ENCODE data around the gene AFG1L. TPM values are rescaled to one million over a fixed set of nuclear protein-coding genes. Genes with fewer than 3 reads are reported as not detected.
A peak's percentile ranks its signal among the peaks of the same experiment; 100 is the strongest.

The AFG1L gene
- polyA plus RNA-seq, 1 of the 3 experiments (the other 2 are of a cell fraction) = 0.71 TPM

GRCh38 chr6:108260809-108261569 is 33.9 kb upstream of the AFG1L start, which contains the start of gene SNX3:
SNX3 (minus strand) TSS chr6:108261040; CDS start chr6:108260921, 119 bp downstream.
- Histone ChIP-seq H3K79me2 (ENCODE audit: insufficient read depth) (peaks cover 49% of the 10 kb centered on the region), H3K4me1 (ENCODE audit: control insufficient read depth in 1 of 2, insufficient read depth in 2 of 2, low read depth in 1 of 2, low read length in 1 of 2) (peaks cover 5 to 8% of the 10 kb centered on the region in 2 experiments), H3K9me3 (no peaks in the 10 kb centered on the region), H4K20me1 (ENCODE audit: insufficient read depth) (no peaks in the 10 kb centered on the region; the same call in 1 of the 2 replicates), H3K9me2 (no peaks in the 10 kb centered on the region), H3K4me2 (peak within 1 kb of the TSS; percentile 97), H2AFZ (ENCODE audit: low read depth) (peak within 1 kb of the TSS; percentile 98), H3K4me3 (ENCODE audit: low read depth in 2 of 2, low read length in 1 of 2) (peak within 1 kb of the TSS; percentile 83 to 99), H3F3A (replicated peaks; ENCODE audit: insufficient read depth) (peaks cover 4% of the 10 kb centered on the region), H3K27ac (ENCODE audit: low read depth in 2 of 2, low read length in 1 of 2) (peak within 1 kb of the TSS; percentile 85 to 95), H3K9ac (peak within 1 kb of the TSS; percentile 91), H3K27me3 (ENCODE audit: insufficient read depth) (no peaks in the 10 kb centered on the region), H3K36me3 (replicated peaks in 1 of 2; ENCODE audit: control insufficient read depth in 1 of 2, insufficient read depth in 2 of 2, low read length in 1 of 2) (peaks cover 0 to under 1% of the 10 kb centered on the region in 2 experiments)
- peak; percentile 98 for DNase-seq
- POLR2A ChIA-PET = interaction anchor here (0.6 to 1.9 kb wide), 7 partner anchors 10 to 230 kb away, joined by 3 to 12 read pairs (median 3); partner anchors contain the start of gene AFG1L
- CTCF ChIA-PET = interaction anchor here (0.7 to 2.1 kb wide), 9 partner anchors 10 to 633 kb away, joined by 3 to 10 read pairs (median 3); partner anchors contain the start of gene AFG1L
- 0% methylated on average over 20 of the region's 83 CpGs for WGBS (ENCODE audit: low lambda C conversion rate)
- TF ChIP-seq JUND (IDR thresholded peaks at IDR 0.05) = no peak
- peak; percentile 92 for TF ChIP-seq TAF1 (IDR thresholded peaks at IDR 0.05; ENCODE audit: borderline replicate concordance, low read depth, low read length)
- peak; percentile 14 for TF ChIP-seq NFIC (IDR thresholded peaks at IDR 0.05; ENCODE audit: borderline replicate concordance)
- TF ChIP-seq, protein P1, sequence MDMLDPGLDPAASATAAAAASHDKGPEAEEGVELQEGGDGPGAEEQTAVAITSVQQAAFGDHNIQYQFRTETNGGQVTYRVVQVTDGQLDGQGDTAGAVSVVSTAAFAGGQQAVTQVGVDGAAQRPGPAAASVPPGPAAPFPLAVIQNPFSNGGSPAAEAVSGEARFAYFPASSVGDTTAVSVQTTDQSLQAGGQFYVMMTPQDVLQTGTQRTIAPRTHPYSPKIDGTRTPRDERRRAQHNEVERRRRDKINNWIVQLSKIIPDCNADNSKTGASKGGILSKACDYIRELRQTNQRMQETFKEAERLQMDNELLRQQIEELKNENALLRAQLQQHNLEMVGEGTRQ (IDR thresholded peaks at IDR 0.05; ENCODE audit: borderline replicate concordance, low read depth, low read length) = no peak
- TF ChIP-seq YY1 (IDR thresholded peaks at IDR 0.05; ENCODE audit: low read depth) = peak; percentile 13; the same call in 1 of the 2 replicates
- TF ChIP-seq GATA2 (CRISPR knock-in tag; IDR thresholded peaks at IDR 0.05) = peak; percentile 67
- TF ChIP-seq GABPA (IDR thresholded peaks at IDR 0.05; ENCODE audit: low read depth) = peak; percentile 79
- peak; percentile 43 for TF ChIP-seq CHD2 (IDR thresholded peaks at IDR 0.05; ENCODE audit: low read length, partially characterized antibody)
- no peak for TF ChIP-seq ZBTB33 (IDR thresholded peaks at IDR 0.05; ENCODE audit: borderline replicate concordance, low read depth)
- no peak for TF ChIP-seq EZH2phosphoT487 (IDR thresholded peaks at IDR 0.05; ENCODE audit: borderline replicate concordance, low read depth)
- TF ChIP-seq SMC3 (IDR thresholded peaks at IDR 0.05; ENCODE audit: low read depth, low read length) = no peak
- TF ChIP-seq EP300 (IDR thresholded peaks at IDR 0.05; ENCODE audit: borderline replicate concordance in 1 of 2, low read depth in 1 of 2, low read length in 1 of 2) = peak in 1 of 2 experiments; percentile 17; a peak in 1 of 4 replicates
- TF ChIP-seq RFX5 (IDR thresholded peaks at IDR 0.05; ENCODE audit: low read length) = no peak
- TF ChIP-seq, protein P2, sequence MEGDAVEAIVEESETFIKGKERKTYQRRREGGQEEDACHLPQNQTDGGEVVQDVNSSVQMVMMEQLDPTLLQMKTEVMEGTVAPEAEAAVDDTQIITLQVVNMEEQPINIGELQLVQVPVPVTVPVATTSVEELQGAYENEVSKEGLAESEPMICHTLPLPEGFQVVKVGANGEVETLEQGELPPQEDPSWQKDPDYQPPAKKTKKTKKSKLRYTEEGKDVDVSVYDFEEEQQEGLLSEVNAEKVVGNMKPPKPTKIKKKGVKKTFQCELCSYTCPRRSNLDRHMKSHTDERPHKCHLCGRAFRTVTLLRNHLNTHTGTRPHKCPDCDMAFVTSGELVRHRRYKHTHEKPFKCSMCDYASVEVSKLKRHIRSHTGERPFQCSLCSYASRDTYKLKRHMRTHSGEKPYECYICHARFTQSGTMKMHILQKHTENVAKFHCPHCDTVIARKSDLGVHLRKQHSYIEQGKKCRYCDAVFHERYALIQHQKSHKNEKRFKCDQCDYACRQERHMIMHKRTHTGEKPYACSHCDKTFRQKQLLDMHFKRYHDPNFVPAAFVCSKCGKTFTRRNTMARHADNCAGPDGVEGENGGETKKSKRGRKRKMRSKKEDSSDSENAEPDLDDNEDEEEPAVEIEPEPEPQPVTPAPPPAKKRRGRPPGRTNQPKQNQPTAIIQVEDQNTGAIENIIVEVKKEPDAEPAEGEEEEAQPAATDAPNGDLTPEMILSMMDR (IDR thresholded peaks at IDR 0.05) = 0 out of 2 replicates have a peak, but pooled peaks have one; percentile 19
- TF ChIP-seq PBX3 (IDR thresholded peaks at IDR 0.05) = peak; percentile 8; the same call in 1 of the 2 replicates
- TF ChIP-seq, protein P3, sequence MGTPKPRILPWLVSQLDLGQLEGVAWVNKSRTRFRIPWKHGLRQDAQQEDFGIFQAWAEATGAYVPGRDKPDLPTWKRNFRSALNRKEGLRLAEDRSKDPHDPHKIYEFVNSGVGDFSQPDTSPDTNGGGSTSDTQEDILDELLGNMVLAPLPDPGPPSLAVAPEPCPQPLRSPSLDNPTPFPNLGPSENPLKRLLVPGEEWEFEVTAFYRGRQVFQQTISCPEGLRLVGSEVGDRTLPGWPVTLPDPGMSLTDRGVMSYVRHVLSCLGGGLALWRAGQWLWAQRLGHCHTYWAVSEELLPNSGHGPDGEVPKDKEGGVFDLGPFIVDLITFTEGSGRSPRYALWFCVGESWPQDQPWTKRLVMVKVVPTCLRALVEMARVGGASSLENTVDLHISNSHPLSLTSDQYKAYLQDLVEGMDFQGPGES (IDR thresholded peaks at IDR 0.05; ENCODE audit: low read depth, low read length) = no peak
- no peak; the same call in 1 of the 2 replicates for TF ChIP-seq RCOR1 (IDR thresholded peaks at IDR 0.05; ENCODE audit: low read length)
- no peak for TF ChIP-seq FOXJ3 (CRISPR knock-in tag; IDR thresholded peaks at IDR 0.05)
- TF ChIP-seq SIN3A (IDR thresholded peaks at IDR 0.05; ENCODE audit: borderline replicate concordance, low read depth, low read length) = peak; percentile 24; the same call in 1 of the 2 replicates
- peak; percentile 35; the same call in 1 of the 2 replicates for TF ChIP-seq NRF1 (IDR thresholded peaks at IDR 0.05; ENCODE audit: low read depth, low read length)
- no peak for TF ChIP-seq TCF12 (IDR thresholded peaks at IDR 0.05)
- TF ChIP-seq POLR2AphosphoS5 (IDR thresholded peaks at IDR 0.05; ENCODE audit: low read depth, low read length) = peak; percentile 94
- TF ChIP-seq MEF2A (IDR thresholded peaks at IDR 0.05; ENCODE audit: borderline replicate concordance, low read depth) = no peak
- TF ChIP-seq, protein P4, sequence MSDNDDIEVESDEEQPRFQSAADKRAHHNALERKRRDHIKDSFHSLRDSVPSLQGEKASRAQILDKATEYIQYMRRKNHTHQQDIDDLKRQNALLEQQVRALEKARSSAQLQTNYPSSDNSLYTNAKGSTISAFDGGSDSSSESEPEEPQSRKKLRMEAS (IDR thresholded peaks at IDR 0.05; ENCODE audit: low read depth) = peak; percentile 72

All from SK-N-SH (cell line).